DND-41 (cell line): ENCODE measurements around the gene U2AF1L4.
"Not testable (repeated sequence)": the region's sequence is repeated elsewhere in the genome, so short reads cannot be mapped to it uniquely, and the experiment has no call there.

Experiments used
- ATAC-seq: fragments of 200-7000 bp; cut with Tn5 transposase; 3 replicates; pipeline ENCODE4 v1.9.1; 2021; ENCODE audit warnings: low read depth; ENCODE audit not compliant: insufficient read depth
- DNase-seq: peaks from one replicate; pipeline ENCODE4 v3.0.0-alpha.2; 2020
- H2AFZ ChIP-seq: 2 replicates; pipeline ENCODE4 v1.6.0; 2012; ENCODE audit warnings: low read depth, low read length
- H3K27ac ChIP-seq: 2 replicates; pipeline ENCODE4 v1.5.1; 2012; ENCODE audit warnings: low read length, inconsistent platforms
- H3K27me3 ChIP-seq: fragments of 200-600 bp; sonication (generic); 2 replicates; pipeline ENCODE4 v1.6.0; 2012; ENCODE audit warnings: low read length, mild to moderate bottlenecking, inconsistent platforms; ENCODE audit not compliant: insufficient read depth, poor library complexity
- H3K36me3 ChIP-seq: 2 replicates; pipeline ENCODE4 v1.5.1; 2012; ENCODE audit warnings: low read length, inconsistent platforms; ENCODE audit not compliant: insufficient read depth
- H3K4me1 ChIP-seq: 2 replicates; pipeline ENCODE4 v1.5.1; 2012; ENCODE audit warnings: mild to moderate bottlenecking, low read length; ENCODE audit not compliant: insufficient read depth
- H3K4me2 ChIP-seq: 2 replicates; pipeline ENCODE4 v1.6.0; 2012; ENCODE audit warnings: mild to moderate bottlenecking, moderate library complexity, low read length, inconsistent platforms; ENCODE audit not compliant: insufficient read depth
- H3K4me3 ChIP-seq, 2 experiments: fragments of 200-600 bp in 1 of 2; shearing (Covaris generic) in 1 of 2; 2 replicates each; pipeline ENCODE4 v1.5.1; 2012 to 2016; ENCODE audit warnings: inconsistent platforms in 2 of 2, low read length in 2 of 2, mild to moderate bottlenecking in 2 of 2, low read depth in 1 of 2, moderate library complexity in 1 of 2
- H3K79me2 ChIP-seq: 2 replicates; pipeline ENCODE4 v1.6.0; 2012; ENCODE audit warnings: low read length, inconsistent platforms; ENCODE audit not compliant: insufficient read depth
- H3K9ac ChIP-seq: 2 replicates; pipeline ENCODE4 v1.6.0; 2012; ENCODE audit warnings: low read depth, mild to moderate bottlenecking, inconsistent platforms, low read length, moderate library complexity
- H3K9me3 ChIP-seq: 2 replicates; pipeline ENCODE4 v1.5.1; 2012; ENCODE audit warnings: low read length, moderate library complexity, mild to moderate bottlenecking, inconsistent platforms; ENCODE audit not compliant: insufficient read depth, severe bottlenecking
- H4K20me1 ChIP-seq: 2 replicates; pipeline ENCODE4 v1.6.0; 2012; ENCODE audit warnings: low read length; ENCODE audit not compliant: insufficient read depth
- EZH2 ChIP-seq: IDR thresholded peaks from 3 replicates; pipeline ENCODE4 v1.6.1; 2012; ENCODE audit warnings: borderline replicate concordance, low read depth, mild to moderate bottlenecking, moderate library complexity, low read length, inconsistent platforms; ENCODE audit not compliant: severe bottlenecking
- TF ChIP-seq, protein P1 (sequence below): IDR thresholded peaks from 2 replicates; pipeline ENCODE4 v1.5.1; 2012; ENCODE audit warnings: borderline replicate concordance, low read length, moderate library complexity, mild to moderate bottlenecking; ENCODE audit not compliant: poor library complexity, severe bottlenecking; ENCODE audit errors: extremely low read depth

Gene U2AF1L4

DNA sequence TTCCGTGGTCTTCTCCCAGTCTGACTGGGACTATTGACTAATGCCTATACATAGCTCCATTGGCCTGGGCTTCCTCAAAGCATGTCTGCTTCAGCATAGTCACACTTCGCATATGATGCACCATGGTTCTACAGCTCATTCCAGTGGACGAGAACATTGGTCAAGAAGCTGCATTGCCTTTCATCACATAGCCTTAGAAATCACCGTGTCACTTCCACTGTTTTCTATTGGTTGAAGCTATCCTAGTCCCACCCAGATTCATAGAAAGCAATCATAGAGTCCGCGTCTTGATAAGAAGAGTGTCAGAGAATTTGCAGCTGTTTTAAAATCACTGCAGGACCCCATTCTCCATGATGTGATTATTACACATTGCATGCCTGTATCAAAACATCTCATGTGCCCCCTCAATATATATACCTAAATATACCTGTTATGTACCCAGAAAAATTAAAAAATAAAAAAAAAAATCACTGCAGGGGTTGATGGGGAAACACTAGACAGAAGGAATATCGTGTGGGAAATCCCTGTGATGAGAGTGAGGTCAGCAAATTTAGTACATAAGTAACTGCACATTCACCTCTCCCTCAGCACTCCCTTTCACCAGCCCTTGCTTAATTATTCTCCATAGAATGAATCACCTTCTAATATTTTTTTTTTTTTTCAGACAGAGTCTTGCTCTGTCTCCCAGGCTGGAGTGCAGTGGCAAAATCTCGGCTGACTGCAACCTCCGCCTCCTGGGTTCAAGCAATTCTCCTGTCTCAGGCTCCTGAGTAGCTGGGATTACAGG is 28.0 kb upstream of the U2AF1L4 start:
- peaks cover 24% of the 10 kb centered on the region; the same call in 1 of the 2 replicates for H4K20me1 ChIP-seq
- H3K4me2 ChIP-seq: no peak overlapping the region
- no peak overlapping the region for H3K27ac ChIP-seq
- no peak for ATAC-seq
- no peak for TF ChIP-seq EZH2
- TF ChIP-seq, protein P1, sequence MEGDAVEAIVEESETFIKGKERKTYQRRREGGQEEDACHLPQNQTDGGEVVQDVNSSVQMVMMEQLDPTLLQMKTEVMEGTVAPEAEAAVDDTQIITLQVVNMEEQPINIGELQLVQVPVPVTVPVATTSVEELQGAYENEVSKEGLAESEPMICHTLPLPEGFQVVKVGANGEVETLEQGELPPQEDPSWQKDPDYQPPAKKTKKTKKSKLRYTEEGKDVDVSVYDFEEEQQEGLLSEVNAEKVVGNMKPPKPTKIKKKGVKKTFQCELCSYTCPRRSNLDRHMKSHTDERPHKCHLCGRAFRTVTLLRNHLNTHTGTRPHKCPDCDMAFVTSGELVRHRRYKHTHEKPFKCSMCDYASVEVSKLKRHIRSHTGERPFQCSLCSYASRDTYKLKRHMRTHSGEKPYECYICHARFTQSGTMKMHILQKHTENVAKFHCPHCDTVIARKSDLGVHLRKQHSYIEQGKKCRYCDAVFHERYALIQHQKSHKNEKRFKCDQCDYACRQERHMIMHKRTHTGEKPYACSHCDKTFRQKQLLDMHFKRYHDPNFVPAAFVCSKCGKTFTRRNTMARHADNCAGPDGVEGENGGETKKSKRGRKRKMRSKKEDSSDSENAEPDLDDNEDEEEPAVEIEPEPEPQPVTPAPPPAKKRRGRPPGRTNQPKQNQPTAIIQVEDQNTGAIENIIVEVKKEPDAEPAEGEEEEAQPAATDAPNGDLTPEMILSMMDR: no peak
- peaks cover 28% of the 10 kb centered on the region for H3K4me1 ChIP-seq
- no peak overlapping the region for H2AFZ ChIP-seq
- H3K79me2 ChIP-seq: peaks cover 26% of the 10 kb centered on the region
- H3K9ac ChIP-seq: no peak overlapping the region
- no peak overlapping the region for H3K4me3 ChIP-seq
- H3K36me3 ChIP-seq: peaks cover 21% of the 10 kb centered on the region
- H3K9me3 ChIP-seq: no peaks in the 10 kb centered on the region
- DNase-seq: no peak
- H3K27me3 ChIP-seq: no peaks in the 10 kb centered on the region

DNA sequence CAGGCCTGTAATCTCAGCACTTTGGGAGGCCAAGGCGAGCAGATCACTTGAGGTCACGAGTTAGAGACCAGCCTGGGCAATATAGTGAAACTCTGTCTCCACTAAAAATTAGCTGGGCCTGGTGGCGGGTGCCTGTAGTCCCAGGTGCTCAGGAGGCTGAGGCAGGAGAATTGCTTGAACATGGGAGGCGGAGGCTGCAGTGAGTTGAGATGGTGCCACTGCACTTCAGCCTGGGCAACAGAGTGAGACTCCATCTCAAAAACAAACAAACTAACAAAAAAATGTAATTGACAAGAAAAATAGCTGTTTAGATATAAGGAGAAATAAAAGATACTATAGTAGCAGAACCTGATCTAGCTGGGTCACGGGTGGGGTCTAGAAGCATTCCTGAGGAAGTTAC is 27.1 kb upstream of the U2AF1L4 start:
- peaks cover 18% of the 10 kb centered on the region for H3K79me2 ChIP-seq
- not testable (repeated sequence) for H3K9ac ChIP-seq, H3K4me3 ChIP-seq, H3K27me3 ChIP-seq, H3K27ac ChIP-seq, DNase-seq, H3K4me2 ChIP-seq, H3K9me3 ChIP-seq, H2AFZ ChIP-seq, ATAC-seq
- peaks cover 21% of the 10 kb centered on the region for H3K4me1 ChIP-seq
- H4K20me1 ChIP-seq: peaks cover 18% of the 10 kb centered on the region
- peaks cover 21% of the 10 kb centered on the region for H3K36me3 ChIP-seq

DNA sequence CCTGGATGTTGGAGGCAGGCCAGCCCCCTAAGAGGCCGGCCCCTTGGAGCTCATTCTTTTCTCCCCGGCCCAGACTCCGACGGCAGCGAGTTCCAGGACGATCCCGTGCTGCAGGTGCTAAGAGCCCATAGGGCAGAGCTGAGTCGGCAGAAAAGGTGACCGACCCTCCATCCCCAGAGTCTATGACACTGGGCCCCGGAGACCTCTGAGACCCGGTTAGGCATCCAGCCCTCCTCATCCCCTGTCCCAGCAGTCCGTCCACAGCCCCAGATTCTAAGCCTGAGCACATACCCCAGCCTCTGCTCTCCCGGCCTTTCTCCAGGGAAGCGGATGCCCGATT is 22.8 kb upstream of the U2AF1L4 start:
- H4K20me1 ChIP-seq: peaks cover 13% of the 10 kb centered on the region
- ATAC-seq (no peak), DNase-seq (no peak)
- no peaks in the 10 kb centered on the region for H3K27me3 ChIP-seq
- peaks cover 51% of the 10 kb centered on the region for H3K36me3 ChIP-seq
- no peaks in the 10 kb centered on the region for H3K79me2 ChIP-seq
- H3K9ac ChIP-seq: no peak overlapping the region
- no peak overlapping the region for H3K27ac ChIP-seq
- H3K4me2 ChIP-seq: no peak overlapping the region
- H2AFZ ChIP-seq: no peak overlapping the region
- no peaks in the 10 kb centered on the region for H3K9me3 ChIP-seq
- H3K4me3 ChIP-seq: no peak overlapping the region
- H3K4me1 ChIP-seq: no peaks in the 10 kb centered on the region
- TF ChIP-seq, protein P1: no peak
- TF ChIP-seq EZH2: no peak

DNA sequence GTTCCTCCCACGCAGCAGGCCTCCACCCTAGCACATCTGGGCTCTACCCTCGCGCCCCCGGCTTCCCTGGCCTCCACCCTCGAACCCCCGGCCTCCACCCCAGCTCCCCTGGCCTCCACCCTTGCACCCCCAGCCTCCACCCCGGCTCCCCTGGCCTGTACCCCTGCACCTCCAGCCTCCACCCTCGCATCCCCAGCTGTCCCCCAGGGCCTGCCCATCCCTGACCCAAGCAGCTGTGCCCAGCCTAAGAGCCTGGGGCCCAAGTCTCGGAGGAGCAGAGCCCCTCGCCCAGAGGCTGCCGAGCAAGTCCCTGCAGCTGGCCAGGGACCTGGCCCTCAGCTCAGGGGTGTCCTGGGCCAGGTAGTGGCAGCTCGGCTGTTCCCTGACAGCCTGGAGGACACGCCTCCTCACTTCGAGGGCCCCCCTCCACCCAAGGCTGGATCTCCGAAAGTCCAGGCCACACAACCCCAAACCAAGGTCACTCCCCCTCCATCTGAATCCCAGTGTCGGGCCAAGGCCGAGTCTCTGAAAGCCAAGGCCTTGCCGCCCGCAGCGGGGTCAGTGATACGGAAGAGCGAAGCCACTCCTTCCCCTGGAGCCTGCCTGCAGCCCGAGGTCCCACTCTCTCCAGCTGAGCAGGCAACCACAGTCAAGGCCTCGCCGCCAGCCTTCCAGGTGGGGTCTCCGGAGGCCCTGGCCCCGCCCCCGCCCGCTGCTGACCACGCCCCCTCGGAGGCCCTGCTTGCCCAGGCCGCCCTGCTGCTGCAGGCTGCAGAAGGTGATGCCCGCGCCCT is 22.3 kb upstream of the U2AF1L4 start:
- ATAC-seq: no peak
- Histone ChIP-seq H3K27me3 (no peaks in the 10 kb centered on the region), H3K4me2 (no peak overlapping the region), H3K4me1 (no peaks in the 10 kb centered on the region), H3K4me3 (no peak overlapping the region), H3K36me3 (peaks cover 51% of the 10 kb centered on the region), H3K79me2 (no peaks in the 10 kb centered on the region), H3K27ac (no peak overlapping the region), H3K9me3 (no peaks in the 10 kb centered on the region), H4K20me1 (peaks cover 13% of the 10 kb centered on the region), H2AFZ (no peak overlapping the region), H3K9ac (no peak overlapping the region)
- DNase-seq: no peak
- no peak for TF ChIP-seq EZH2
